CD4-positive, alpha-beta T cell treated with Interleukin-12 subunit alpha and Interleukin-12 subunit beta, for 1 hour (primary cell): ENCODE data around the gene HHIP.
"Not testable (repeated sequence)": the region's sequence is repeated elsewhere in the genome, so short reads cannot be mapped to it uniquely, and the experiment has no call there.

Experiments
- DNase-seq: peaks from one replicate; pipeline ENCODE4 v3.0.0-alpha.2; 2020

The HHIP gene

GRCh38 chr4:144768809-144769208 lies 122.9 kb downstream of the HHIP start:
- DNase-seq = not testable (repeated sequence)

- no peak for DNase-seq
Measured at GRCh38 chr4:144778364-144778763, 132.4 kb downstream of the HHIP start.

- DNase-seq = no peak
Measured at GRCh38 chr4:144782345-144782744, 136.4 kb downstream of the HHIP start.

DNA sequence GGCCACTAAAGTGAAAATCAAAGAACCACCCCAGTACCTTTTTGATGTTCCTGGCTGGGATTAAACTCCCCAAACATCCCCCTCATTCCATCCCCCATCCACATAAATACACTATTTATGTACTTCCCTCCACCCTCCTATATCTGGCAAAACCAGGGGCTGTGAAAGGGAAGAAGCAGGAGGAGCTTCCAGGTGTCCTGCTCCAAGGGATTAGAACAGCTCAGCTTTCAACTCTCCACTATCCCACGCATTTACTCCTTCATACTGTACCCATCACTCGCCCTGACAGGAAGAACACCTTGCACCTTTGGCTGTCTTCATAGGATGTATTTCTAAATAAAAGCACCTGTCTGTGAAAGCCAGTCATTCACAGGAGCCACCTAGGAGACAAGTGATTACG lies 140.0 kb downstream of the HHIP start:
- DNase-seq = no peak

DNA sequence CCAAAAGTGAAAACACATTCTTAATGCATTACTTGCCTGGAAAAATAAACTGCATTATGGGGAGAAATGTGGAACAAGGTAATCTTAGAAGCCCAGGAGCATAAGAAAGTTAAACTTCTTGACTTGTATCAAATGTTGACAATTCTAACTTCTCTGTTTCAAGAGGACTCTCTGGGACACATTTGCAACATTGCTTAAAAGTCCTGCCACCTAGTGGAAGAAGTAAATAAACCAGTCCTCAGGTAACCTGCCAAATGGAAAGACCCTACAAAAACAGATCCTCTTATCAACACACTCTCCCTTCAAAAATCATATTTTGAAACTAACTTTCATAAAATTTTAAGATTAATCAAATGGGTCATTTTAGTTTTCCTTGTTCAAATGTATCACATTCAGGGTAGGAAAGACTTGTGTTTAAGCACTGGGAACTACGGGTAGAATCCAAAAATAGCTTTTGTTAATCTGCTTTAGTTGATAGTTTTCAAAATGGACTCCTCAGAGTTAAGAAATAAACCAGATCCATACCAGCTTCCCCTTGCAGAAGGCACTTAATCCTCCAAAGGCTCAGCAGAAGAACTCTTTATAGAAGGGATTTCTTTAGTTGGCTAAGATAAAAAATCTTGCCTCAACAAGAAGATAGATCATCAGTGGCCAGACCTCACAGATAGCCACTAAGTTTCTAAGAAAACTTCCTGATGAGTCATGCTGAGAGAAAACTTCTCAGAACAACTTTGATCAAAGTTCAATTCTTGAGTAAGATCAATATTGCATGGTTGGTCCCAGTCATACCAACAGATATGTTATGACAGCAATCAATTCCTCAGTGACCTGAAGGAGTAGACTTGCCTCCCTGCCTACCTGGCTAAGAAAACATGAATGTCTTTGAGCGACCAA lies 141.7 kb downstream of the HHIP start:
- no peak for DNase-seq

GRCh38 chr4:144788469-144788868 lies 142.5 kb downstream of the HHIP start:
- no peak for DNase-seq

DNA sequence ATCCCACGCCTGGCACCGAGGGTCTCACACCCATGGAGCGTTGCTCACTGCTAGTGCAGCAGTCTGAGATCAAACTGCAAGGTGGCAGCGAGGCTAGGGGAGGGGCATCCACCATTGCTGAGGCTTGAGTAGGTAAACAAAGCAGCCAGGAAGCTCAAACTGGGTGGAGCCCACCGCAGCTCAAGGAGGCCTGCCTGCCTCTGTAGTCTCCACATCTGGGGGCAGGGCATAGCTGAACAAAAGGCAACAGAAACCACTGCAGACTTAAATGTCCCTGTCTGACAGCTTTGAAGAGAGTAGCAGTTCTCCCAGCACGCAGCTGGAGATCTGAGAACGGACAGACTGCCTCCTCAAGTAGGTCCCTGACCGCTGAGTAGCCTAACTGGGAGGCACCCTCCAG lies 146.0 kb downstream of the HHIP start:
- DNase-seq = not testable (repeated sequence)
